Ureter (tissue), 1 donor: ENCODE data around the gene PLEKHJ1. TPM values are rescaled to one million over a fixed set of nuclear protein-coding genes. Genes with fewer than 3 reads are reported as not detected.
"Not testable (repeated sequence)": the region's sequence is repeated elsewhere in the genome, so short reads cannot be mapped to it uniquely, and the experiment has no call there.

Source experiments
- DNase-seq: peaks from one replicate; pipeline ENCODE4 v3.0.0-alpha.2; 2020; ENCODE audit warnings: low spot score
- total RNA-seq: library from RNA; stranded (reverse); gene quantifications from one replicate; pipeline ENCODE4 v1.2.4, GENCODE V29; 2023
- donor health status: DM: yes; HTN: yes; CAD: no.

Gene PLEKHJ1
- total RNA-seq, 1 donor from 2014 or later: 52.0 TPM

- DNase-seq: no peak
These were observed 14.8 kb downstream of the PLEKHJ1 start for GRCh38 chr19:2221250-2221831.

GRCh38 chr19:2219726-2220125 lies 16.4 kb downstream of the PLEKHJ1 start:
- DNase-seq: no peak

- DNase-seq: no peak
These were observed 18.5 kb downstream of the PLEKHJ1 start for GRCh38 chr19:2217591-2217990.

GRCh38 chr19:2216361-2217225 lies 19.5 kb downstream of the PLEKHJ1 start:
- no peak for DNase-seq

GRCh38 chr19:2215281-2215751 lies 20.8 kb downstream of the PLEKHJ1 start:
- no peak for DNase-seq

- no peak for DNase-seq
These were observed 21.9 kb downstream of the PLEKHJ1 start for GRCh38 chr19:2214251-2214650.

GRCh38 chr19:2213799-2214198 lies 22.3 kb downstream of the PLEKHJ1 start:
- DNase-seq: no peak

- DNase-seq: no peak
These were observed 23.0 kb downstream of the PLEKHJ1 start for GRCh38 chr19:2212861-2213711.

GRCh38 chr19:2210987-2211740 lies 25.0 kb downstream of the PLEKHJ1 start:
- no peak for DNase-seq

GRCh38 chr19:2210206-2210605 lies 25.9 kb downstream of the PLEKHJ1 start:
- DNase-seq: no peak

- no peak for DNase-seq
These were observed 26.7 kb downstream of the PLEKHJ1 start for GRCh38 chr19:2209408-2209807.

GRCh38 chr19:2208975-2209374 lies 27.2 kb downstream of the PLEKHJ1 start:
- no peak for DNase-seq

GRCh38 chr19:2207991-2208860 lies 27.9 kb downstream of the PLEKHJ1 start:
- no peak for DNase-seq

- no peak for DNase-seq
These were observed 29.1 kb downstream of the PLEKHJ1 start for GRCh38 chr19:2207008-2207407.

- DNase-seq: no peak
These were observed 33.8 kb downstream of the PLEKHJ1 start for GRCh38 chr19:2202366-2202765.

GRCh38 chr19:2201473-2202148 lies 34.5 kb downstream of the PLEKHJ1 start:
- no peak for DNase-seq

- not testable (repeated sequence) for DNase-seq
These were observed 35.4 kb downstream of the PLEKHJ1 start for GRCh38 chr19:2200624-2201294.

- no peak for DNase-seq
These were observed 36.1 kb downstream of the PLEKHJ1 start for GRCh38 chr19:2199861-2200623.

- no peak for DNase-seq
These were observed 36.9 kb downstream of the PLEKHJ1 start for GRCh38 chr19:2199215-2199614.
